Jurkat, Clone E6-1 (cell line): Measurements from ENCODE around the gene PLEKHG1. TPM values are rescaled to one million over a fixed set of nuclear protein-coding genes. Genes with fewer than 3 reads are reported as not detected.

Experiments
- DNase-seq: peaks from one replicate; pipeline ENCODE4 v3.0.0-alpha.2; 2011; ENCODE audit warnings: low read depth, low spot score
- H3K4me3 ChIP-seq: 2 replicates; pipeline ENCODE4 v1.5.1; 2011; ENCODE audit warnings: mild to moderate bottlenecking, low read length, control low read depth, moderate library complexity
- polyA plus RNA-seq: library from polyadenylated mRNA; unstranded; fragments of >200 nt; gene quantifications from one replicate; pipeline ENCODE4 v1.2.1, GENCODE V29; 2012; ENCODE audit warnings: missing spikeins; ENCODE audit not compliant: insufficient read length, insufficient read depth

The PLEKHG1 gene
- 0.21 TPM for polyA plus RNA-seq

DNA sequence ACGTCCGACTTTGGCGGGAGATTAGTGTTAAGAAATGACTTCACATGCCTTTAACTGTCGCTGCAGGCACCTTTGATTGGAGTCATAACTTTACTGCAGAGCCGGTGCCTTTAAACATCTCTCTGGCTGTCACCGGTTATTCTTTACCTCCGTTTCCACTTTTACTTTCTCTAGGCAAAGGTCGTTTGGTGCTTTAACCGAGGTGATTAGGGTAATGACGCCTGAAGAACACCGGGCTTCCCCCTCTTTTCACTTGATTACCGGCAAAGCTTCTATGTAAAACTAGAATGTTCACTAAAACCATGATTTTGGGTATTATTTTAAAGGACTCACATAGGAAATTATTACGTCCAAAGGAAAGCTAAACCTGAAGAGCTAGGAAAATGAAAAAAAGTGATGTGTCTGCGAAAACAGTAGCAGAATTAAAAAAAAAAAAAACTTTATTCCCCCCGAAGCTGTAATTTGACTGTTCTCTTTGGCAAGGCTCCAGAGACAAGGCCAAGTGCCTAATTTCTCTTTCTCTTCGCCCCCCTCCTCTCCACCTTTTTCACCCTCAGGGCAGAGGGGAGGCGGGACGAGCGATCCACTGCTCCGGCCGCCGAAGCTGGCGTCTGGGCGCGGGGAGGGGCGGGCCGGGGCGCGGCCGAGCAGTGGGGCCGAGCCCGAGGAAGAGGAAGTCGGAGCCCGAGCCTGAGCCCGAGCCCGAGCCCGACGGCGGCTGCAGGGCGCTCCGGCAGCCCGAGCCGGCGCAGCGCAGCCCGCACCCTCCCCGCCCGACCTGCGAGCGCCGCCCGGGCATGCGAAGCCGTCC is at the start of gene PLEKHG1:
PLEKHG1 (plus strand) TSS at position 687 of the 811 bp plus-strand sequence. CDS start 133,797 bp downstream, outside the sequence.
- H3K4me3 ChIP-seq, result peak within 1 kb of the TSS; percentile 33
- no peak for DNase-seq

DNA sequence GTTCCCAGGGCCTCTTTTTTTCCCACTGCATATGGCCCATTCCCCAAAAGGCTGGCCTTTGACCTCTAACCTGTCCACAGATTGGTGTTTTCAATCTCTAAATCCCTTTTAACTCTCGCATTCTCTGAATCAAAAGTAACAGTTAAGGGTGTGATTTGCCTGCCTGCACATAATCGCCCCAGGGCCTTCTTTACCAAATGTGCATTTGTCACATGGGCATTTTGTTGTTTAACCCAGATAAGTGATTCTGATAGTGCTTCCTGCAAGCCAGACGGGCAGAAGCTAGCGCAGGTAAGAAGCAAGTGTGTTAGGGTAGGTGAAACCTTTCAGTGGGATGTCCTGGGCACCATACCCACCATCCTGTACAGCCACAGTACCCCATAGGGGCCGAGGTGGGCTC is 49.4 kb upstream of the PLEKHG1 start:
- H3K4me3 ChIP-seq, result no peak overlapping the region
- no peak for DNase-seq

DNA sequence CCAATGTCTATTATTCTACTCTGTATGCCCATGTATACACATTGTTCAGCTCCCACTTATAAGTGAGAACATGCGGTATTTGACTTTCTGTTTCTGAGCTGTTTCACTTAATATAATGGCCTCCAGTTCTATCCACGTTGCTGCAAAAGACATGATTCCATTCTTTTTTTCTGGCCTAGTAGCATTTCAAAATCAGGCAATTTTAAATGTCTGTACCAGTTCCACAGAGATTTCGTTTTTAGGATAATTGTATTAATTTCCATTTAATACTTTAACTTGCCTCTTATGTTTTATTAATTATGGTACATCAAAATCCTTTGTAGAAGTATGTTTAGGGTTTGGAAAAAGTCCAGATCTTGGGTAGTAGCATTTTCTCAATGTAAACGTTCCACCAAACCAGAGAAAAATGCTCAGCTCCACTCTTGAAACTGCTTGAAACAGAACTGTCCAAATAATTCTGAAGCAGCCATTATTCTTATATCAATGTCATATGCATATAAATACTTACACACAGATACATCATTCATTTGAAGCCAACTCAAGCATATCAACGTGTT is 42.6 kb upstream of the PLEKHG1 start:
- no peak for DNase-seq
- H3K4me3 ChIP-seq, result no peak overlapping the region

DNA sequence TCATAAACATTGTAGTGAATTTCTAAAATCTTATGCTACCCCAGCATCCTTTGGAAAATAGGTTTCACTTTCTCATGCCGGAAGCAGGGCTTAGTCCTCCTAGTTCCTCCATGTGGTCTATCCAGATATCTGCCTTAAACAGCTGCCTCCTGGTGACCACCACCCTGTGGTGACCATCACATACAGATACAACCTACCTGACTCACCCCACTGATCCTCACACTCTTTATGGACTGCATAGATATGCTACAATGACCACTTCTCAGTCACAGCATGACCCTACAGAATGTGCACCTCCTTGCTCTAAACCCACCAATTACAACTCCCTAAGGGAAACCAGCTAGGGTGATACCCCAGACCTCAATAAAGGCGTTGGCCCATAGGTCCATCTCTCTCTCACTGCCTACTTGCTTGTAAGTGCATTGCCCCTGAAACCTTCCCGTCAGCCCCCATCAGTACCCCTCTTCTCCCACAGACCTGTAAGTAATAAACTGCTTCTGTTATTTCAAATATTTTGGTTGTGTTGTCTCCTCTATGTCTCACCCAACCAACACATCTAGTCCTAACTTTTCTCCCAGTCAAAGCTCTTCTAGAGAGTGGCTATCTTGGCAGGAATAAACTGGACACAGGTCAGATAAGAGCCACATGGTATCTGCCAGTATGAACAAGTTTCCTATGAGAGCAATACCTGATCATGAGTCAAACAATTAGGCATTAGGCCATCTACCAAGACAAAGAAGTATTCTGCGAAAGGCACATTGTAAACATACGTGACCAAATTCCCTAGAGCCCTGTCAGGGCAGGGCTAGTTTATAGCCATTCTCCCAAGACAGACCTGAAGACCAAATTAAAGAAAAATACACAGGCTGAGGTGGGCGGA is 39.4 kb upstream of the PLEKHG1 start:
- H3K4me3 ChIP-seq, result no peak overlapping the region
- DNase-seq, result no peak

DNA sequence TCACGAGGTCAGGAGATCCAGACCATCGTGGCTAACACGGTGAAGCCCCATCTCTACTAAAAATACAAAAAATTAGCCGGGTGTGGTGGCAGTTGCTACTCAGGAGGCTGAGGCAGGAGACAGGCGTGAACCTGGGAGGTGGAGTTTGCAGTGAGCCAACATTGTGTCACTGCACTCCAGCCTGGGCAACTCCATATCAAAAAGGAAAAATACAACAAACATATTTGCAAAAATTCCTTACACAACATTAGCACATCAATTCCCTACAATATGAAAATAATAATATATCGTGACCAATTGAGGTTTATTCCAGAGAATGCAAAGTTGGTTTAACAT is 38.8 kb upstream of the PLEKHG1 start:
- no peak overlapping the region for H3K4me3 ChIP-seq
- DNase-seq, result no peak

DNA sequence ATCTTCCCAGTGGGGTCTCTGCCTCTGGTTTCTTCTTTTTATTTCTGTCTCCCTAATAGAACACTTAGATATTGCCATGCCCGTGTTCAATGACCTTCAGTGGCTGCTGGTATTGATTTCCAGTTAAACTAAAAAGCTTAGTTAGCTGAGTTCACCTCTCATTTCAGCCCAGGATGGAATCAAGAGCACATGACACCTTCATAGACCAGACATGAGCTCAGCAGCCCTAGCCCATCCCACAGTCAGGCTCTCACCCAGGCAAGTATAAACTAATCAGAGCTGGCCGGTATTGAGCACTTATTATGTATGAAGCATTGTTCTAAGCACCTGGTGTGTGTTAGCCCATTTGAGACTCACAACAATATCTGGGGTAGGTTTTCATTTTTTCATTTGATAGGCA is 33.7 kb upstream of the PLEKHG1 start:
- DNase-seq, result no peak
- H3K4me3 ChIP-seq, result no peak overlapping the region

DNA sequence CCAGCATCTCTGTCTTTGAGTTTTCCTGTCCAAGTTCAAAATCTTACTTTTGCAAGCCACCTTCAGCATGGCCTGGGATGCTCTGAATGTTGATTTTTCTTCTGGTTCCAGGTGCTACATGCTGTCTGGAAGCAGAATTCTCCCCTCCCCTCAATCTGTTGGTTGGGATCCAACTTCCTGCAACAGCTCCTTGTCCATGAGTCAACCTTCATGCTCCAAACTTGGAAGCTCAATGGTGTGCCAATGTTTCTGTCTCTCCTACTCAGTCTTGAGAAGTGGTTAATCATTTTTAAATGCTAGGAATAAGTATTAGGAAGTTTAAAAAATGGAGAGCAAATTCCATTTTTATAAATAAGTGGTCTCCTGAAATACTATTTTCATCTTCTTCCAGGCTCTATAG is 33.2 kb upstream of the PLEKHG1 start:
- H3K4me3 ChIP-seq, result no peak overlapping the region
- DNase-seq, result no peak

DNA sequence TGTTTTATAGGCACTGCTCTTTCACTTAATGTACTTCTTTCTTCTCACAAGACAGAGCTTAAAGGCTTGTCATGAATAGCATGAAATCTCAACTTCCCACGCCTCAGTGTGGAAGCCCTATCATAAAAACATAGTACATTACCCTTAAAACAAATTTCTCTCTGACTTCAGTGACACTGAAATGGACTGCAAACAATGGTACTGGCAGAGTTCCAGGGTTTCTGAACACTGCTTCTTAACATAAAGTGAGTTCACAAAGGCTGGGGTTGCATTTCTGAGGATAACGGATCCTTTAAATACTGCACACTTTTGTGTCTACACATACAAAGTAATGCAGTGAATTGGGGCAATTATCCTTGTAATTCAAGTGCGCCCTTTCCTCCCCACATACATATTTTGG is 32.3 kb upstream of the PLEKHG1 start:
- no peak for DNase-seq
- no peak overlapping the region for H3K4me3 ChIP-seq

DNA sequence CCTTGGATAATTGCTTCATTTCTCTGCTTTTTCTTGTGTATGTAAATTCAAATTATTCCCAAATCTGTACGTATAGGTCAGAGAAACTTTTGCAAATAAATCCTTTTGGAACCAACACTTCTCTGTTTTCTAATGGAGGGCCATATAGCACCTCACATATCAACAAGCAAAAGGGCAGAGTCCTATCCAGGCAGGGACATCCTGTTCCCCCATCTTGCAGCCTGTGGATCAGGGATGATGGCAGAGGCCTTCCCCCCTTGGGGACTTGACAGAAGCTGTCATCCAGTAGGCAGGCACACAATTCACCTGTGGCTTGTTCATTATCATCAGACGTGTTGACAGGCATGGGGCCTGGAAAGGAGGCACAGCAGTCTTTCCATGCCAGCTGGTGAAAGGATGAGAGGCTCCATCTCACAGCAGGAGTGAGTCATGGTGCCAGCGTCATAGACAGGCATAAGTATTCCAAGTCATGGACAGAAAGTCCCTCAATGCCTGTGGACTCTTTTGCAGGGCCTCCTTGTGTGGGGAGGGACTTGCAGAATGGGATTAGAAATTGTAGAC is 31.8 kb upstream of the PLEKHG1 start:
- no peak for DNase-seq
- no peak overlapping the region for H3K4me3 ChIP-seq

DNA sequence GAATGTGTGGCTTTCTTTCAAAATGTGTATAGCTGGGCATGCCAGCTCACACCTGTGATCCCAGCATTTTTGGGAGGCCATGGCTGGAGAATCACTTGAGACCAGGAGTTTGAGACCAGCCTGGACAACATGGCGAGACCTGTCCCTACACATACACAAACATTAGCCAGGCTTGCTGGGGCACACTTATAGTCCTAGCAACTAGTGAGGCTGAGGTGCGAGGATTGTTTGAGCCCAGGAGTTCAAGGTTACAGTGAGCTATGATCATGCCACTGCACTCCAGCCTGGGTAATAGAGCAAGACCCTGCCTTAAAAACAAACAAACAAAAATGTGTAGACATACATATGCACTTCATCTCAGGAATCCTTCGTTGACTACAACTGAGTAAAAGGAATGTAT is 31.1 kb upstream of the PLEKHG1 start:
- DNase-seq, result no peak
- no peak overlapping the region for H3K4me3 ChIP-seq

DNA sequence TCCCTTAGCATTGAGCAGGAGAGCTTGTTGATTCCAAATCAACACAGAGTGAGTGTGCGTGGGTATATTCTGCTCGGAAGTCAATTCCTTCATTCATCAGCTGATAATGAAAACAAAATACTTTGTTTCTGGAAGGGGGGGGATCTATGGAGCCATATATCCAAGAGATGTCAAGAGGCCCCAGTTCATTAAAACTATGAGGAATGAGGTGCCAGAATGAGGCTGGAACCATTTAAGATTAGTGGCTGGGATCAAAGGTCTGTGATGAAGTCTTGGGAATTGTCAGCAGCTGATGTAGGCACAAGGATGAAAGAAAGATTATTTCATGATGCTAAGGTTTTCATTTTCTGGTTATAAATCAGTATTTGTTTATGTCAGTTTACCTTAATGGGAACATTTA is 30.5 kb upstream of the PLEKHG1 start:
- no peak for DNase-seq
- H3K4me3 ChIP-seq, result no peak overlapping the region

DNA sequence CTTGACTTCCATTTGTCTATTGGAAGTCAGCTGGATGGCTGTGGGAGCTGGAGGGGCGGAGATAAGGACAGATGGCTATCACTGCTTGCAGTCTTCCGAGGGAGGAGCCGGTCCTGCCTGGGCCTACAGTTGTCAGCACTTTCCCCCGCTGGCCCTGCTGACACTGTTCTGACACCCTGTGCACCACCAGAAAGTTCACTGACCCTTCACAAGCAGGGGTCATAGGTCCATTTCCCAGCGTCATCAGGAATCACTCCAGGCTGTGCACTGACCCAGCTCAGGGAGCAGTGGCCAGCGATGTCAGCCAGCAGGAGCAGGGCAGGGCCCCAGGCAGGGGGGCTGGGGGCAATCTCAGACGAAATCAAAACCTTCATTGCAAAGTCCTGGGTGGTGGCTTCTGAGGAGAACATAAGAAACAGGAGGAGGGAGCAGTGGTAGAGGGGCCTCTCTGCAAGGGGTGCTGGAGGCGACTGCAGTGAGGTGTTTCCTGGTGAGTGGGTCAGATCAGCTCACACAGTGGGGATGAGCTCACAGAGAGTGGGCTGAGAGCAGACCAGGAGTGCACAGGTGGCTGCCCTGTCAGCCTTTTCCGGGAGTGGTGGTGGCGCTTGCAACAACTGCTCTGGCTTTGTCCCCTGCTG is 26.5 kb upstream of the PLEKHG1 start:
- no peak for DNase-seq

DNA sequence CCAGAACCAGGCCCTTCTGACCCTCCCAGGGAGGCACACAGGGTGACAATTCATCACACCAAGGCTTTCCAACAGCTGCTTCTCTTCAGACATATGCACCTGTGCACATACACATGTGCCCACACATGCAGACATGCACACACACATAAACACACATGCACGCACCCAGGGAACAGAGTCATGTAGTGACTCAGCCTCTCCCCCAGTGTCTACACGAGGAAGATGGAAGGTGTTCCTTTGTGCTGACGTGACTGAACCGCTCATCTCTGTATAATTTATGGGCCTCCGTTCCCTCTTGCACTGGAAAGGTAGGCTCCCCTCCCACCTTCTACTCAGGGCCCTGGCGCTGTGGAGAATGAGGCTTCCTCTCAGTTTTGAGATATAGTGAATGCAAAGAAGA is 23.8 kb upstream of the PLEKHG1 start:
- DNase-seq, result no peak
- H3K4me3 ChIP-seq, result no peak overlapping the region

More for the DNA sequence above, 26.5 kb upstream of the PLEKHG1 start:
- H3K4me3 ChIP-seq, result no peak overlapping the region

DNA sequence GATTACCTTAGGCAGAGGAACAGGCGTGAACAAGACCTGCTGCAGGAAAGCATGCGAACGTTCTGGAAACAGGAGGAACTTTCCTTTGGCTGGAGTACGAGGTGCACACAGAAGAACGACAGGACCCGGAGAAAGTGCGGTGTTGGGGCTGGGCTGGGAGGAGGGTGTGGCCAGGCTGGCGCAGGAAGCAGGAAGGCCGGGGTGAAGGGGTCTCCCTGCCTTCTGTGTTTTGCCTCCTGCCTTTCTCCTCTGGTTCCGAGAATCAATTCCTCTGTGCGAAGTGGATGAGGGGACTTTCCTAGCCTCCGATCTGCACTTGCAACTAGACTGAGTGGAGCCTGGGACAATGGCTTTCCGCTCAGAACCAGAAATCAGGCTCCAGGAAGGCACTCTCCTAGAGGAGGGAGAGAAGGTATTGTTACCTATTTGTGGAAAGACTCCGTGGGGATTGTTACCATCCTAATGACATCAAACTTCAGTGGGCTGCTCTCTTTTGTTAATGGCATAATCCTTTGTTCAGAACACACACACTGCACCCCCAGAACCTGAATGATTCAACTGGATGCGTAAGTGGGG is 22.9 kb upstream of the PLEKHG1 start:
- H3K4me3 ChIP-seq, result no peak overlapping the region
- DNase-seq, result no peak

DNA sequence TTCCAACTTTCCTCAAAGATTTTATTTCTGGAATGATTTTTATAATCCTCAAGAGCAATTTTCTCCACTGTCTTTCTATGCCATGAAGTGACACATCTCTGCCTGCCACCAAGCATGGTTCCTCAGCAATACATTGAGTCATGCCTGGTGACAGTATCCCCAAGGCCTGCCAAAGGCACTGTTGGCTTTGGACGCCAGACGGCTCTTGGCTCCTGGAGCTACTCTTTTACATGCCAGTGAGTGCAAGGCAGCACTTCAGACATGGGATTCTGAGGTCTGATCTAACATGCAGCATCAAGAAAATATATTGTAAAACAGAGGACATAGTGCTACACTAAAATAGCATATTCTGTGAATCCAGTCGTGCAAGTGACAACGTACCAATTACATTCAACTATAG is 20.1 kb upstream of the PLEKHG1 start:
- no peak overlapping the region for H3K4me3 ChIP-seq
- no peak for DNase-seq

DNA sequence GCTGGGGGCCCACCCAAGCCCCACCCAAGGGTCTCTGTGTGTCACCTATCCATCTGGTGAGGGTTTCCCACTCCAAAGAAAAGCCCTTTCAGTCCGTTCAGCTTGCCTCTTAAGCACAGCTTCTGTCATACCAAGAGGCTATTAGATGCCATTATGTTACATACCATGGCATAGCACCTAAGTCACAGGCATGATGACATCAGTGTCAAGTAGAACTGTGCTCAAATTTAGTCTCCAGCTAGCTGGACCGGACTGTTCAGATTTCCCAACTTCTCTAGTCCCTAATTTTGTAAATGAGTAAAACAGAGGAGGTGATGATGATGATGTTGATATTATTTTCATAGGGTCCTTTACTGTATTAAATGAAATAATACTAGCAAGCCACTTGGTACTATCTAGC is 19.2 kb upstream of the PLEKHG1 start:
- DNase-seq, result no peak
- H3K4me3 ChIP-seq, result no peak overlapping the region

DNA sequence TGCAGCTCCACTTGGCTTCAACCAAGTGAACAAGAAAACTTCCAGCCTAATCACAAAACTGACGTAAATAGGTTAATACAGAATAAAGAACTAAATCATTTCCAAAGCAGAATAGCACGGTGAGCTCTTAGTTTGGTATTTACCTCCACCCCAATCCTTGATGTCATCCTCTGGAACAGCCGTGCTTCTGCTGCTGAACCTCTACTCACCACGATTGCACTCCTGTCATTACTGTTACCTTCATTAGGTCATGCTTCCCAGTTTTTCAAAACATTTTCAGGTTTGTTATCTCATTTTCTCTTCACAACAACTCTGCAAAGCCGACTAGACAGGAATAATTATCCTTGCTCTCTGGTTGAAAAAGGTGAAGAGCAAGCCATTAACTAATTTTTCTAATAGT is 15.6 kb upstream of the PLEKHG1 start:
- DNase-seq, result no peak

DNA sequence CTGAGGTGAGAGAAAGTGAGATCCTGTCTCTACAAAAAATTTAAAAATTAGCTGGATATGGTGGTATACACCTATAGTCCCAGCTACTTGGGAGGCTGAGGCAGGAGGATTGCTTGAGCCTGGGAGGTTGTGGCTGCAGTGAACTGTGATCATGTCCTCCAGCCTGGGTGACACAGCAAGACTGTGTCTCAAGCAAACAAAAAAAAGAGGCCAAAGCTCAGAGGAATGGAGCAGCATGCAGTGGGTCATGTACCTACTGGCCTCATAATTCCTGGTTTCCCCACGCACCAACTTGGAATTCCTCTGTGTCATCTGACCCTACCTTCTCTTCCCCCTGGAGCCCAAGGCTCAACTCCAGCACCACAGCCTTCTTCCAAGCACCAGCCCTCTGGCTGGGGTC is 15.1 kb upstream of the PLEKHG1 start:
- no peak for DNase-seq

More for the DNA sequence above, 15.6 kb upstream of the PLEKHG1 start:
- no peak overlapping the region for H3K4me3 ChIP-seq

DNA sequence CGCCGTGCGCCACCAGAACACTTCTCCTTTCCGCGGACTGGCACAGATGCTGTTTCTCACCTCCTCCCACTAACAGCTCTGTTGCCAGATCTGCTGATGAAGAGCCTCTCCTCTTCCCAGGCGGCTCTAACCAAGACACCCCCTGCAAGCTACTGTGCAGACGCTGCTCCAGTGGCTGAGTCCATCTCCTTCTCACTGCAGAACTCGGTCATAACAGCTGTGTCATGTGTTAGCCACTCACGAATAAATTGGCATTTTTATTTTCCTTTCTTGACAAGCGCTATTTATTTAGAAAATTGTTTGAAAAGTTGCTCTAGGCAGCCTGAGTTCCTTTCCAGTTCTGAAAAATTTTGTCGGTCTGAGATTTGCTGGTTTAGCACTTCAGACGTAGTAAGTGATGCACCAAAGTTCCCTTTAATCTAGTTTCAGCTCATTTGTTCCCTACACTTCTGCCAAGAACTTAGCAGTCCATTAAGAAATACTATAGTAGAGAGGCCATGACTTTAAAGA is 12.8 kb upstream of the PLEKHG1 start:
- H3K4me3 ChIP-seq, result no peak overlapping the region
- no peak for DNase-seq

More for the DNA sequence above, 15.1 kb upstream of the PLEKHG1 start:
- no peak overlapping the region for H3K4me3 ChIP-seq
